Measurements from ENCODE around the gene IRX3.

IRX3 gene

DNA sequence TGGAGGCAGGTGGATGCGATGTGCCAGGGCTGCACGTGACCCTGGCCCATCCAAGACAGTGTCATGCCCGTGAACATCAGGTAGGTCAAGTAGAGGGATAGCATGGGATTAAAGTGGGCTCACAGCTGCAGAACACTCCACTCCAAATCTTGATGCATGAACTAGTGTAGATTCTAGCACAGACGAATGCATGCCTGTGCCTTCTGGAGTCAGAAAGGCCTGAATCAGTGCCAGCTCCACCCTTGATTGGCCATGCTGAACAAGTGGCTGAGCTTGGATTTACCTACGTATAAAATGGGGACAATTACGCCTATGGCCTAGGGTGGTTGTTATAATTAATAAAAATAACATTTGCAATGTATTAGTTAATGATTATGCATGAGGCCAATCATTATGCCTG lies 10.6 kb downstream of the IRX3 start:
- no peak for DNase-seq

DNA sequence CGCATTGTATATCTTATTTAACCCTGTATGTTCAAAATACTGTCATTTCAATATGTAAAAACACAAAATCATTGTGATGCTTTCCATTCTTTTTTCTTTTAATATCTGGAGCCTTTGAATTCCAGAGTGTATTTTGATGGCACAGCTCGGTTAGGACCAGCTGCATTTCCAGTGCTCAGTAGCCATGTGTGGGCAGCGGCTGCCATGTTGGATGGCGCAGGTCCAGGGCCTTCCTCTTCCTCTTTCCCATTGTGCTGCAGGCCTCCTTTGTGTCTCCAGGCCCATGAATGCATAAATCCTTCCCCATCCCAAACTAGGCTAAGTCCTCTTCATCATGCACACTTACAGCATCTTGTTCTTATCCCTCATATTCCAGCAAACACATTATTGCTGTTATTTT lies 13.0 kb downstream of the IRX3 start:
- DNase-seq = no peak
- Histone ChIP-seq H3F3A (ENCODE audit: insufficient read depth, low read length) (no peaks in the 10 kb centered on the region), H3K27me3 (replicated peaks; ENCODE audit: insufficient read depth, low read length) (no peaks in the 10 kb centered on the region), H3K9me3 (replicated peaks; ENCODE audit: insufficient read depth, low read length) (no peaks in the 10 kb centered on the region), H3K79me2 (ENCODE audit: low read length) (no peaks in the 10 kb centered on the region), H3K4me1 (ENCODE audit: low read length) (no peaks in the 10 kb centered on the region), H2AFZ (ENCODE audit: low read length) (no peak overlapping the region), H3K36me3 (replicated peaks; ENCODE audit: insufficient read depth, low read length) (no peaks in the 10 kb centered on the region), H3K9ac (ENCODE audit: low read length) (no peak overlapping the region), H3K4me2 (ENCODE audit: low read depth, low read length) (no peak overlapping the region), H4K20me1 (ENCODE audit: insufficient read depth, low read length) (no peaks in the 10 kb centered on the region), H3K4me3 (ENCODE audit: low read length) (no peak overlapping the region), H3K9me2 (replicated peaks; ENCODE audit: insufficient read depth, low read length) (no peaks in the 10 kb centered on the region), H3K27ac (ENCODE audit: low read length) (no peak overlapping the region)
- TF ChIP-seq, protein P1, sequence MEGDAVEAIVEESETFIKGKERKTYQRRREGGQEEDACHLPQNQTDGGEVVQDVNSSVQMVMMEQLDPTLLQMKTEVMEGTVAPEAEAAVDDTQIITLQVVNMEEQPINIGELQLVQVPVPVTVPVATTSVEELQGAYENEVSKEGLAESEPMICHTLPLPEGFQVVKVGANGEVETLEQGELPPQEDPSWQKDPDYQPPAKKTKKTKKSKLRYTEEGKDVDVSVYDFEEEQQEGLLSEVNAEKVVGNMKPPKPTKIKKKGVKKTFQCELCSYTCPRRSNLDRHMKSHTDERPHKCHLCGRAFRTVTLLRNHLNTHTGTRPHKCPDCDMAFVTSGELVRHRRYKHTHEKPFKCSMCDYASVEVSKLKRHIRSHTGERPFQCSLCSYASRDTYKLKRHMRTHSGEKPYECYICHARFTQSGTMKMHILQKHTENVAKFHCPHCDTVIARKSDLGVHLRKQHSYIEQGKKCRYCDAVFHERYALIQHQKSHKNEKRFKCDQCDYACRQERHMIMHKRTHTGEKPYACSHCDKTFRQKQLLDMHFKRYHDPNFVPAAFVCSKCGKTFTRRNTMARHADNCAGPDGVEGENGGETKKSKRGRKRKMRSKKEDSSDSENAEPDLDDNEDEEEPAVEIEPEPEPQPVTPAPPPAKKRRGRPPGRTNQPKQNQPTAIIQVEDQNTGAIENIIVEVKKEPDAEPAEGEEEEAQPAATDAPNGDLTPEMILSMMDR (IDR thresholded peaks at IDR 0.05; ENCODE audit: low read length) = no peak
- TF ChIP-seq EZH2 (optimal IDR thresholded peaks at IDR 0.05; ENCODE audit: low read depth, low read length) (no peak), EZH2phosphoT487 (IDR thresholded peaks at IDR 0.05; ENCODE audit: low read length) (no peak)

More for the DNA sequence above, 10.6 kb downstream of the IRX3 start:
- Histone ChIP-seq H3K27ac (ENCODE audit: low read length) (no peak overlapping the region), H3K9me2 (replicated peaks; ENCODE audit: insufficient read depth, low read length) (no peaks in the 10 kb centered on the region), H3F3A (ENCODE audit: insufficient read depth, low read length) (no peaks in the 10 kb centered on the region), H3K4me1 (ENCODE audit: low read length) (no peaks in the 10 kb centered on the region), H3K9me3 (replicated peaks; ENCODE audit: insufficient read depth, low read length) (no peaks in the 10 kb centered on the region), H3K9ac (ENCODE audit: low read length) (no peak overlapping the region), H3K79me2 (ENCODE audit: low read length) (no peaks in the 10 kb centered on the region), H2AFZ (ENCODE audit: low read length) (no peak overlapping the region), H4K20me1 (ENCODE audit: insufficient read depth, low read length) (no peaks in the 10 kb centered on the region), H3K4me3 (ENCODE audit: low read length) (no peak overlapping the region), H3K27me3 (replicated peaks; ENCODE audit: insufficient read depth, low read length) (no peaks in the 10 kb centered on the region), H3K36me3 (replicated peaks; ENCODE audit: insufficient read depth, low read length) (no peaks in the 10 kb centered on the region), H3K4me2 (ENCODE audit: low read depth, low read length) (no peak overlapping the region)
- no peak for TF ChIP-seq EZH2 (optimal IDR thresholded peaks at IDR 0.05; ENCODE audit: low read depth, low read length)

DNA sequence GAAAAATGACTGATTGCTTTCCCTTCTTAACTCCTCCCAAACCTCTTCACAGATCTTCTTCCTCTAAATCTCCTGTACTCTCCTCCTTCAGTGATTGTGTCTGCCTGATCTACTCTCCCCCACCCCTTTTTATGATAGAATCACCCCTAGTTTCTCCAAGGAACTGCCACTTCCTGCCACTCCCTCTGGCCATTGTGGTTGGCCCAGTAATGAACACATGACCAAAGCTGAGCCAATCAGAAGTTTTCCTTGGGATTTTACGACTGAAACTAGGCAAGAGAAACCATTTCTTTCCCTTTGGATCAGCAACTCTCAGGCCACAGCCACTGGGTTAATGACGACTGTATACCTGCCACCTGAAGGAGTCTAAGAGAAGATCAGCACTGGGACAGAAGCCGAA lies 15.9 kb downstream of the IRX3 start:
- no peaks in the 10 kb centered on the region for H3K9me3 ChIP-seq (replicated peaks; ENCODE audit: insufficient read depth, low read length)
- no peak overlapping the region for H3K4me3 ChIP-seq (ENCODE audit: low read length)
- no peaks in the 10 kb centered on the region for H3K9me2 ChIP-seq (replicated peaks; ENCODE audit: insufficient read depth, low read length)
- TF ChIP-seq EZH2phosphoT487 (IDR thresholded peaks at IDR 0.05; ENCODE audit: low read length) = no peak
- TF ChIP-seq, protein P1 (IDR thresholded peaks at IDR 0.05; ENCODE audit: low read length) = no peak
- no peaks in the 10 kb centered on the region for H3K4me1 ChIP-seq (ENCODE audit: low read length)
- no peak for DNase-seq
- H2AFZ ChIP-seq (ENCODE audit: low read length) = no peak overlapping the region
- no peak overlapping the region for H3K27ac ChIP-seq (ENCODE audit: low read length)
- no peaks in the 10 kb centered on the region for H3K27me3 ChIP-seq (replicated peaks; ENCODE audit: insufficient read depth, low read length)
- no peaks in the 10 kb centered on the region for H3K79me2 ChIP-seq (ENCODE audit: low read length)
- no peak overlapping the region for H3K4me2 ChIP-seq (ENCODE audit: low read depth, low read length)
- no peaks in the 10 kb centered on the region for H4K20me1 ChIP-seq (ENCODE audit: insufficient read depth, low read length)
- no peaks in the 10 kb centered on the region for H3F3A ChIP-seq (ENCODE audit: insufficient read depth, low read length)
- H3K9ac ChIP-seq (ENCODE audit: low read length) = no peak overlapping the region
- no peaks in the 10 kb centered on the region for H3K36me3 ChIP-seq (replicated peaks; ENCODE audit: insufficient read depth, low read length)

DNA sequence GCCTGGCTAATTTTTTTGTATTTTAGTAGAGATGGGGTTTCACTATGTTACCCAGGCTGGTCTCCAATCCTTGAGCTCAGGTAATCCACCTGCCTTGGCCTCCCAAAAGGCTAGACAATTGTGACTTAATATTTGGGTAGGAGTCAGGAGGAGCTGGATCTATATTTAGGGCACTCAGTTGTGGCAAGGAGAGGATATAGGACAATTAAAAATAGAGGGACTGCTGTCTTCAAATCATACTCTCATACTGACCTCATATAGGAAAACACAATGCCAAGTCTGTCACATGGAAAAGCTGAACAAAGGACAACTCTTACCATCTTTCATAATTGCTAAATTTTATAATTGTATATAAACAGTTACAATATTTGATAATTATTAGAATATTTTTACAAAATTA lies 17.1 kb downstream of the IRX3 start:
- no peak overlapping the region for H3K27ac ChIP-seq (ENCODE audit: low read length)
- no peaks in the 10 kb centered on the region for H3K27me3 ChIP-seq (replicated peaks; ENCODE audit: insufficient read depth, low read length)
- no peak for DNase-seq
- H3K79me2 ChIP-seq (ENCODE audit: low read length) = no peaks in the 10 kb centered on the region
- TF ChIP-seq, protein P1 (IDR thresholded peaks at IDR 0.05; ENCODE audit: low read length) = no peak
- no peak for TF ChIP-seq EZH2 (optimal IDR thresholded peaks at IDR 0.05; ENCODE audit: low read depth, low read length)
- TF ChIP-seq EZH2phosphoT487 (IDR thresholded peaks at IDR 0.05; ENCODE audit: low read length) = no peak
- no peak overlapping the region for H2AFZ ChIP-seq (ENCODE audit: low read length)
- H3K4me3 ChIP-seq (ENCODE audit: low read length) = no peak overlapping the region
- no peaks in the 10 kb centered on the region for H3K36me3 ChIP-seq (replicated peaks; ENCODE audit: insufficient read depth, low read length)
- H3K9ac ChIP-seq (ENCODE audit: low read length) = no peak overlapping the region
- H3K9me2 ChIP-seq (replicated peaks; ENCODE audit: insufficient read depth, low read length) = no peaks in the 10 kb centered on the region
- no peaks in the 10 kb centered on the region for H3K9me3 ChIP-seq (replicated peaks; ENCODE audit: insufficient read depth, low read length)
- no peaks in the 10 kb centered on the region for H4K20me1 ChIP-seq (ENCODE audit: insufficient read depth, low read length)
- no peaks in the 10 kb centered on the region for H3F3A ChIP-seq (ENCODE audit: insufficient read depth, low read length)
- H3K4me2 ChIP-seq (ENCODE audit: low read depth, low read length) = no peak overlapping the region
- no peaks in the 10 kb centered on the region for H3K4me1 ChIP-seq (ENCODE audit: low read length)
